H1 (cell line): ENCODE data around the gene CACNA1D.
"Not testable (repeated sequence)": the region's sequence is repeated elsewhere in the genome, so short reads cannot be mapped to it uniquely, and the experiment has no call there.

Experiments used
- NRF1 ChIP-seq: IDR thresholded peaks from 2 replicates; pipeline ENCODE4 v1.6.1; 2011; ENCODE audit warnings: mild to moderate bottlenecking, low read depth, low read length, improper control_type of control experiment
- POLR2A ChIP-seq, 2 experiments: IDR thresholded peaks; 1 replicate in 1 of 2; 2 replicates in 1 of 2; pipeline ENCODE4 v1.6.1; 2011; ENCODE audit warnings: low read depth in 2 of 2, low read length in 2 of 2, mild to moderate bottlenecking in 2 of 2; ENCODE audit errors: control extremely low read depth in 1 of 2

DNA sequence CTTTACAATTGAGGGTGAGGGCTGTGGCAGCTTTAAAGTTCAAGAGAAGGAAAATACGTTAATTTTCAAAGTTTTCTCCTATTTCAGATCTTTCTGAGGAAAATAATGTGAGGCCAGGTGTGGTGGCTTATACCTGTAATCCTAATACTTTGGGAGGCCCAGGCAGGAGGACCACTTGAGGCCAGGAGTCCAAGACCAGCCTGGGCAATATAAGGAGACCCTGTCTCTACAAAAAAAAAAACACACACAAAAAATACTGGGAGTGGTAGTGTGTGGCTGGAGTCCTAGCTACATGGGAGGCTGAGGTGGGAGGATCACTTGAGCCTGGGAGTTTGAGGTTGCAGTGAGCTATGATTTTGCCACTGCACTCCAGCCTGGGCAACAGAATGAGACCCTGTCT is 16.7 kb upstream of the CACNA1D start:
- TF ChIP-seq POLR2A (IDR thresholded peaks at IDR 0.05; ENCODE audit: control extremely low read depth in 1 of 2, low read depth in 2 of 2, low read length in 2 of 2); NRF1: not testable (repeated sequence)
